Stomach smooth muscle (tissue), 2 donors: ENCODE data around the gene GPNMB.
A peak's percentile ranks its signal among the peaks of the same experiment; 100 is the strongest.

Experiments
- H3K27ac ChIP-seq: one replicate; pipeline ENCODE4 v1.7.0; 2013; ENCODE audit warnings: mild to moderate bottlenecking, low read length, inconsistent platforms
- H3K27me3 ChIP-seq, 2 donors: one replicate each; pipeline ENCODE4 v1.7.0; 2013; ENCODE audit warnings: low read length in 2 of 2; ENCODE audit not compliant: insufficient read depth in 2 of 2, control insufficient read depth in 1 of 2
- H3K36me3 ChIP-seq, 2 donors: one replicate each; pipeline ENCODE4 v1.7.0; 2013; ENCODE audit warnings: low read length in 2 of 2; ENCODE audit not compliant: control insufficient read depth in 2 of 2, insufficient read depth in 2 of 2
- H3K4me1 ChIP-seq: one replicate; pipeline ENCODE4 v1.7.0; 2013; ENCODE audit warnings: low read length; ENCODE audit not compliant: control insufficient read depth, insufficient read depth
- H3K4me3 ChIP-seq, 2 donors: one replicate each; pipeline ENCODE4 v1.7.0; 2013; ENCODE audit warnings: low read length in 2 of 2
- H3K9ac ChIP-seq, 2 donors: one replicate each; pipeline ENCODE4 v1.7.0; 2013; ENCODE audit warnings: low read length in 2 of 2, mild to moderate bottlenecking in 1 of 2
- H3K9me3 ChIP-seq, 2 donors: one replicate each; pipeline ENCODE4 v1.7.0; 2013; ENCODE audit warnings: low read length in 2 of 2; ENCODE audit not compliant: control insufficient read depth in 2 of 2
- donor health status: healthy.
- donor health status: Pancreatic carcinoma.

GPNMB gene

DNA sequence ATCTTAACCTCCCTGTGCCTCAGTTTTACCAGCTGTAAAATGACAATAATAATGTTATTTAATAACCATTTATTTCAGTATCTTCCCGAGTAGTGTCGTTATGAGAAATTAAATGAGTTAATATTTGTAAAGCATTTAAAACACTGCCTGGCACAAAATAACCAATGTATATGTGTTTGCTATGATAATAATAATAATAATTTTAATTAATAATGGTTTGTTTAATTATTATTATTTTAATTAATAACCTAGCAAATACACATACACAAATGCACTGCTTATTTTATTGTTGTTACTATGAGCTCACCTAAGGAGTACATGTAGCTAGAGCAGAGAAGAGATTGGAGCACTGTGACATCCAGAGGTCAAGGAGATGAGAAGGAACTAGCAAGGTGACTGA lies 18.2 kb upstream of the GPNMB start:
- H3K27me3 ChIP-seq: no peaks in the 10 kb centered on the region
- no peak overlapping the region for H3K9ac ChIP-seq
- H3K27ac ChIP-seq: no peak overlapping the region
- no peaks in the 10 kb centered on the region for H3K36me3 ChIP-seq
- no peaks in the 10 kb centered on the region for H3K4me1 ChIP-seq
- H3K4me3 ChIP-seq: no peak overlapping the region
- peaks cover 0 to 5% of the 10 kb centered on the region in 2 donors for H3K9me3 ChIP-seq

DNA sequence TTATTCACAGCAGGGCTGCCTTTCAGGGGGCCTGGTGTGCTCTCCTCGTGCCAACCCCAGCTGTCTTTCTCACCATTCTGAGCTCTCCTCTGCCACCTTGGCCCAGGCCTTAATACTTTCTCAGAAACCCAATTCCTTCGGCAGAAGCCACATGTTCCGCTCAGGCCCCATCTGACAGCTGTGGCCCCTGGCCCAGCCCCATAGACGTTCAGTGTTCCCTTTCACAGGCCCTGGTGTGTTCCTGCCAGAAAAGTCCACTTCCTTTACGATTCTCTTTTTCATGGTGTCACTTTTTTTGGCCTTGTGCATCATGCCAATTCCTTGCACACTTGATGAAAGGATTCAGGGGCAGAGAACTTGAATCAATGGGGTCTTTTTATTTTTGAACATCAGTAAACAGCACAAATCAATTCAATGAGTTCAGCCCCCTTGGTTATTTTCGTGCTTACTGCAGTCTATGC lies 15.9 kb upstream of the GPNMB start:
- no peak overlapping the region for H3K9ac ChIP-seq

GRCh38 chr7:23232966-23233365 lies 13.6 kb upstream of the GPNMB start:
- Histone ChIP-seq H3K9me3 (peaks cover 0 to 5% of the 10 kb centered on the region in 2 donors), H3K36me3 (no peaks in the 10 kb centered on the region), H3K4me3 (no peak overlapping the region), H3K9ac (no peak overlapping the region), H3K27me3 (no peaks in the 10 kb centered on the region), H3K4me1 (no peaks in the 10 kb centered on the region), H3K27ac (no peak overlapping the region)

More for the DNA sequence above, 15.9 kb upstream of the GPNMB start:
- no peaks in the 10 kb centered on the region for H3K36me3 ChIP-seq
- H3K27me3 ChIP-seq: no peaks in the 10 kb centered on the region
- no peaks in the 10 kb centered on the region for H3K4me1 ChIP-seq
- no peak overlapping the region for H3K4me3 ChIP-seq
- H3K27ac ChIP-seq: no peak overlapping the region
- H3K9me3 ChIP-seq: peaks cover 0 to 5% of the 10 kb centered on the region in 2 donors

GRCh38 chr7:23234569-23235296 lies 11.8 kb upstream of the GPNMB start:
- Histone ChIP-seq H3K9me3 (no peaks in the 10 kb centered on the region), H3K36me3 (no peaks in the 10 kb centered on the region), H3K27me3 (no peaks in the 10 kb centered on the region), H3K4me1 (no peaks in the 10 kb centered on the region), H3K4me3 (peak overlapping the region in 1 of 2 donors; percentile 35), H3K9ac (no peak overlapping the region), H3K27ac (no peak overlapping the region)

GRCh38 chr7:23235813-23236221 lies 10.8 kb upstream of the GPNMB start:
- Histone ChIP-seq H3K36me3 (no peaks in the 10 kb centered on the region), H3K27me3 (no peaks in the 10 kb centered on the region), H3K4me3 (no peak overlapping the region), H3K9ac (no peak overlapping the region), H3K4me1 (no peaks in the 10 kb centered on the region), H3K27ac (no peak overlapping the region), H3K9me3 (no peaks in the 10 kb centered on the region)

DNA sequence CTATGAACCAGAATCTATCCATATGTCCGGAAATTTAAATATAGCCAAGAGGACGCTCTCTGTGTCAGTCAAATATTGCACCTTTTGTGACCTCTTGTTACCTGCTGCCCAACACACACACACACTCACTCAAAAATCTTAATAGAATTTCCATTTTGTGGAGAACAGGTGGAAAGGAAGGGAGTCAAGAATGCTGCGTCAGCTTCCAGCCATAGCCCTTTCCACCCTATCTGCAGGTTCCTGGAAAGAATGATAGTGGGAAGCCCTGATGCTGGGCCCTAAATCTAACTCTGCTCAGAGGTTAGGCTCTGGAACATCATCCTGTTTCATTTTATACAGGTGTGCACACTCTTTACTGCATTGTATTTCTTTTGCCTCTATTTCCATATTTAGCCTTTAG lies 9.6 kb upstream of the GPNMB start:
- Histone ChIP-seq H3K9me3 (no peaks in the 10 kb centered on the region), H3K27me3 (no peaks in the 10 kb centered on the region), H3K4me3 (no peak overlapping the region), H3K9ac (no peak overlapping the region), H3K27ac (no peak overlapping the region), H3K4me1 (no peaks in the 10 kb centered on the region), H3K36me3 (no peaks in the 10 kb centered on the region)

- Histone ChIP-seq H3K4me1 (peaks cover 3% of the 10 kb centered on the region), H3K36me3 (no peaks in the 10 kb centered on the region), H3K9me3 (no peaks in the 10 kb centered on the region), H3K27ac (no peak overlapping the region), H3K9ac (no peak overlapping the region), H3K4me3 (no peak overlapping the region), H3K27me3 (no peaks in the 10 kb centered on the region)
These were observed 7.5 kb upstream of the GPNMB start for GRCh38 chr7:23238983-23239652.

DNA sequence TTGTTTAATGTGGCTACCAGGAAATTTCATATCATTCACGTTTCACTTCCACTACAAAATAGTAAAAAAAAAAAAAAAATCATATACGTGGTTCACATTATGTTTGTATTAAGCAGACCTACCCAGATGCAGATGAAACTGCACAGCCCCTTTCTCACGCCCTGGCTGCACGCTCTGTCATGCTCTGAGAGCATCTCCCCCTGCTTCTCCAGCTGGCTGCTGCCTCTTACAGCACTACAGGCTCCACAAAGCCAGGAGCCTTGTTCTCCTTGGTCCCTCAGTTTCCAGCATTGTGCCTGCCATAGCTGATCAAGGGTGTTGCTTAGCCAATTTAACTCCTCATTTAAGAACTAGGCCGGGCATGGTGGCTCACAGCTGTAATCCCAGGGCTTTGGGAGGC lies 6.9 kb upstream of the GPNMB start:
- H3K9ac ChIP-seq: no peak overlapping the region
- no peak overlapping the region for H3K27ac ChIP-seq
- no peak overlapping the region for H3K4me3 ChIP-seq
- H3K9me3 ChIP-seq: no peaks in the 10 kb centered on the region
- H3K27me3 ChIP-seq: no peaks in the 10 kb centered on the region
- H3K4me1 ChIP-seq: peaks cover 3% of the 10 kb centered on the region
- H3K36me3 ChIP-seq: no peaks in the 10 kb centered on the region

GRCh38 chr7:23242321-23242720 lies 4.3 kb upstream of the GPNMB start:
- H3K4me1 ChIP-seq: peaks cover 3% of the 10 kb centered on the region
- no peaks in the 10 kb centered on the region for H3K36me3 ChIP-seq
- no peak overlapping the region for H3K27ac ChIP-seq
- H3K9ac ChIP-seq: no peak overlapping the region
- H3K4me3 ChIP-seq: no peak overlapping the region
- H3K27me3 ChIP-seq: peaks cover 2% of the 10 kb centered on the region in 2 donors
- H3K9me3 ChIP-seq: no peaks in the 10 kb centered on the region

GRCh38 chr7:23242935-23243334 lies 3.6 kb upstream of the GPNMB start:
- H3K9me3 ChIP-seq: no peaks in the 10 kb centered on the region

More at GRCh38 chr7:23242935-23243334, 3.6 kb upstream of the GPNMB start:
- H3K27me3 ChIP-seq: peaks cover 7 to 8% of the 10 kb centered on the region in 2 donors
- H3K4me3 ChIP-seq: no peak overlapping the region
- H3K36me3 ChIP-seq: no peaks in the 10 kb centered on the region
- H3K4me1 ChIP-seq: peaks cover 3% of the 10 kb centered on the region
- H3K27ac ChIP-seq: no peak overlapping the region
- no peak overlapping the region for H3K9ac ChIP-seq
